H9 (cell line): Measurements from ENCODE around the gene HUWE1. TPM values are rescaled to one million over a fixed set of nuclear protein-coding genes. Genes with fewer than 3 reads are reported as not detected.

Source experiments
- DNase-seq: peaks from one replicate; pipeline ENCODE4 v3.0.0-alpha.2; 2017
- H2AFZ ChIP-seq: one replicate; pipeline ENCODE4 v1.6.1; 2013; ENCODE audit warnings: mild to moderate bottlenecking, low read length, control low read depth, moderate library complexity
- H2AK5ac ChIP-seq: 2 replicates; pipeline ENCODE4 v1.6.1; 2013; ENCODE audit warnings: low read length, control low read depth, mixed read lengths; ENCODE audit not compliant: insufficient read length
- H2BK120ac ChIP-seq: one replicate; pipeline ENCODE4 v1.6.1; 2013; ENCODE audit warnings: low read depth, mild to moderate bottlenecking, low read length, control low read depth, inconsistent platforms; ENCODE audit not compliant: poor library complexity, severe bottlenecking
- H2BK12ac ChIP-seq: 2 replicates; pipeline ENCODE4 v1.6.1; 2013; ENCODE audit warnings: low read length, control low read depth, mixed read lengths, low read depth; ENCODE audit not compliant: insufficient read length
- H2BK15ac ChIP-seq: 2 replicates; pipeline ENCODE4 v1.6.1; 2013; ENCODE audit warnings: low read depth, low read length, control low read depth
- H2BK20ac ChIP-seq: one replicate; pipeline ENCODE4 v1.6.1; 2013; ENCODE audit warnings: low read depth, mild to moderate bottlenecking, low read length, control low read depth, inconsistent platforms; ENCODE audit not compliant: poor library complexity, severe bottlenecking
- H2BK5ac ChIP-seq: 2 replicates; pipeline ENCODE4 v1.6.1; 2013; ENCODE audit warnings: low read length, control low read depth, mixed read lengths; ENCODE audit not compliant: insufficient read length
- H3K14ac ChIP-seq: 2 replicates; pipeline ENCODE4 v1.6.1; 2013; ENCODE audit warnings: low read length, control low read depth; ENCODE audit not compliant: insufficient read depth
- H3K18ac ChIP-seq: 2 replicates; pipeline ENCODE4 v1.6.1; 2013; ENCODE audit warnings: low read depth, mild to moderate bottlenecking, mixed read lengths, low read length, control low read depth; ENCODE audit not compliant: insufficient read length
- H3K23ac ChIP-seq: 2 replicates; pipeline ENCODE4 v1.6.1; 2013; ENCODE audit warnings: low read length, control low read depth, mixed read lengths, low read depth; ENCODE audit not compliant: insufficient read length
- H3K23me2 ChIP-seq: 2 replicates; pipeline ENCODE4 v1.6.1; 2013; ENCODE audit warnings: low read depth, mild to moderate bottlenecking, mixed read lengths, low read length, control low read depth; ENCODE audit not compliant: insufficient read length, poor library complexity, severe bottlenecking
- H3K27ac ChIP-seq: 2 replicates; pipeline ENCODE4 v1.5.1; 2013; ENCODE audit warnings: low read length, control low read depth, mixed read lengths, low read depth; ENCODE audit not compliant: insufficient read length
- H3K27me3 ChIP-seq: 2 replicates; pipeline ENCODE4 v1.6.1; 2013; ENCODE audit warnings: low read length, control low read depth, inconsistent platforms; ENCODE audit not compliant: insufficient read depth
- H3K4ac ChIP-seq: 2 replicates; pipeline ENCODE4 v1.6.1; 2013; ENCODE audit warnings: low read depth, mild to moderate bottlenecking, control low read depth, inconsistent platforms, low read length, moderate library complexity
- H3K4me1 ChIP-seq: 2 replicates; pipeline ENCODE4 v1.6.1; 2013; ENCODE audit warnings: low read length, control low read depth, inconsistent platforms; ENCODE audit not compliant: insufficient read depth
- H3K4me2 ChIP-seq: 2 replicates; pipeline ENCODE4 v1.6.1; 2013; ENCODE audit warnings: low read length, control low read depth, mixed read lengths; ENCODE audit not compliant: insufficient read length, insufficient read depth
- H3K56ac ChIP-seq: 2 replicates; pipeline ENCODE4 v1.6.1; 2013; ENCODE audit warnings: low read depth, mild to moderate bottlenecking, mixed read lengths, low read length, control low read depth; ENCODE audit not compliant: insufficient read length
- H3K79me1 ChIP-seq: 2 replicates; pipeline ENCODE4 v1.6.1; 2013; ENCODE audit warnings: low read depth, mild to moderate bottlenecking, moderate library complexity, low read length, control low read depth, inconsistent platforms; ENCODE audit not compliant: insufficient read depth, poor library complexity, severe bottlenecking
- H3K79me2 ChIP-seq: 2 replicates; pipeline ENCODE4 v1.6.1; 2013; ENCODE audit warnings: low read length, control low read depth, inconsistent platforms; ENCODE audit not compliant: insufficient read depth
- H3K9ac ChIP-seq: 2 replicates; pipeline ENCODE4 v1.6.1; 2013; ENCODE audit warnings: low read length, control low read depth, mixed read lengths; ENCODE audit not compliant: insufficient read length; ENCODE audit errors: extremely low read depth
- H3K9me3 ChIP-seq: one replicate; pipeline ENCODE4 v1.6.1; 2013; ENCODE audit warnings: low read depth, low read length, inconsistent platforms; ENCODE audit not compliant: control insufficient read depth
- H3T11ph ChIP-seq: one replicate; pipeline ENCODE4 v1.6.1; 2013; ENCODE audit warnings: mild to moderate bottlenecking, low read length, control low read depth, inconsistent platforms
- H4K20me1 ChIP-seq: one replicate; pipeline ENCODE4 v1.6.1; 2013; ENCODE audit not compliant: control insufficient read depth, insufficient read length, insufficient read depth
- H4K5ac ChIP-seq: 2 replicates; pipeline ENCODE4 v1.6.1; 2013; ENCODE audit warnings: low read depth, mild to moderate bottlenecking, mixed read lengths, low read length, control low read depth; ENCODE audit not compliant: insufficient read length
- H4K8ac ChIP-seq: replicated peaks from 2 replicates; pipeline ENCODE4 v1.6.1; 2013; ENCODE audit warnings: low read length, control low read depth, mixed read lengths, low read depth; ENCODE audit not compliant: insufficient read length
- H4K91ac ChIP-seq: 2 replicates; pipeline ENCODE4 v1.6.1; 2013; ENCODE audit warnings: low read depth, mild to moderate bottlenecking, moderate library complexity, mixed read lengths, low read length, control low read depth; ENCODE audit not compliant: insufficient read length
- H3K27ac Mint-ChIP-seq, 3 experiments: 2 replicates in 2 of 3; 3 replicates in 1 of 3; pipeline ENCODE4 v1.8.0; 2020 to 2021; ENCODE audit warnings: mixed read lengths in 3 of 3, mild to moderate bottlenecking in 1 of 3, moderate library complexity in 1 of 3
- H3K27me3 Mint-ChIP-seq: 2 replicates; pipeline ENCODE4 v1.8.0; 2021; ENCODE audit warnings: low read depth, mild to moderate bottlenecking, moderate library complexity, mixed read lengths
- H3K36me3 Mint-ChIP-seq, 3 experiments: 2 replicates in 2 of 3; 3 replicates in 1 of 3; pipeline ENCODE4 v1.8.0; 2020 to 2021; ENCODE audit warnings: low read depth in 3 of 3, mixed read lengths in 3 of 3; ENCODE audit not compliant: insufficient read depth in 1 of 3
- H3K4me1 Mint-ChIP-seq, 2 experiments: 2 replicates each; pipeline ENCODE4 v1.8.0; 2020; ENCODE audit warnings: mixed read lengths in 2 of 2
- H3K4me3 Mint-ChIP-seq, 2 experiments: 2 replicates in 1 of 2; 3 replicates in 1 of 2; pipeline ENCODE4 v1.8.0; 2020 to 2021; ENCODE audit warnings: mild to moderate bottlenecking in 2 of 2, mixed read lengths in 2 of 2, moderate library complexity in 1 of 2
- H3K9me3 Mint-ChIP-seq, 2 experiments: 2 replicates in 1 of 2; 3 replicates in 1 of 2; pipeline ENCODE4 v1.8.0; 2020; ENCODE audit warnings: mild to moderate bottlenecking in 2 of 2, mixed read lengths in 2 of 2, moderate library complexity in 1 of 2
- WGBS: extraction: QIAGEN DNeasy Blood & Tissue Kit; methylation state at CpG from one replicate; pipeline ENCODE4 v1.1.7; 2013; ENCODE audit warnings: missing lambda C conversion rate, low lambda C conversion rate, mixed read lengths; ENCODE audit not compliant: insufficient read length; ENCODE audit errors: extremely low coverage; 5-methylcytosine and 5-hydroxymethylcytosine counted together
- total RNA-seq: library from RNA; stranded (reverse); gene quantifications from 2 replicates; pipeline ENCODE4 v1.2.1, GENCODE V29; 2021
- TF ChIP-seq, protein P1 (sequence below): fragments of 200-600 bp; sonication (generic); conservative IDR thresholded peaks from 3 replicates; pipeline ENCODE4 v1.8.0; 2021; ENCODE audit warnings: antibody characterized with exemption, mild to moderate bottlenecking

HUWE1 gene
- total RNA-seq, 1 experiment from 2014 or later: 230 TPM

DNA sequence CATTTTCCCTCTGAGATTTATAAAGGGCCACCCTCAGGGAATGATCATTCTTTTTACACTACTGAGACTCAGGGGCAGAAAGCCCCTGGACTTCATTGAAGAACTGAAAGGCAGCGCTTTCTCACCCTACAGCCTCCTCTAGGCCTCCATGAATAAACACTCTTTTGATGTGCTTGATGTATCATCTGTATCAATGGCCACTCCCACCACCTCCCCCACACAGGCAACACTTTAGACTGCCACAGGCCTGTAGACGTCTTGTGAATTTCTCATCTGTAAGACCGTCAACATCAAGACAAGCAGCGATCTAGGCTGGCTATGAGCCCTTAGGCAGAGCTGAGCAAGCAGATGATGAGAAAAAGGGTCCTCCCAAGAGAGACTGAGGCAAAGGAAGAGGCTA is 123.2 kb downstream of the HUWE1 start:
- Histone ChIP-seq H2BK12ac (no peak overlapping the region), H3T11ph (no peak overlapping the region), H3K23me2 (no peaks in the 10 kb centered on the region), H2AK5ac (no peak overlapping the region), H4K5ac (no peak overlapping the region), H3K9ac (no peak overlapping the region), H2AFZ (no peak overlapping the region), H3K27ac (no peak overlapping the region), H3K14ac (no peak overlapping the region), H3K4me2 (no peak overlapping the region), H4K20me1 (no peaks in the 10 kb centered on the region), H3K23ac (no peak overlapping the region), H3K79me1 (no peaks in the 10 kb centered on the region), H3K27me3 (no peaks in the 10 kb centered on the region), H2BK15ac (no peak overlapping the region), H3K4ac (no peak overlapping the region), H2BK5ac (no peak overlapping the region), H3K18ac (no peak overlapping the region), H3K4me1 (no peaks in the 10 kb centered on the region), H2BK120ac (no peak overlapping the region), H3K56ac (no peak overlapping the region), H2BK20ac (no peak overlapping the region), H3K79me2 (no peaks in the 10 kb centered on the region; the same call in 1 of the 2 replicates), H3K9me3 (peaks cover 65% of the 10 kb centered on the region), H4K8ac (no peak overlapping the region), H4K91ac (no peak overlapping the region)
- no CpG with 5 or more reads among the region's 4 CpGs for WGBS
- H3K27ac Mint-ChIP-seq: no peak overlapping the region
- H3K4me1 Mint-ChIP-seq: no peaks in the 10 kb centered on the region
- peaks cover 2% of the 10 kb centered on the region; the same call in 1 of the 2 replicates for H3K27me3 Mint-ChIP-seq
- H3K4me3 Mint-ChIP-seq: no peak overlapping the region
- DNase-seq: no peak
- TF ChIP-seq, protein P1, sequence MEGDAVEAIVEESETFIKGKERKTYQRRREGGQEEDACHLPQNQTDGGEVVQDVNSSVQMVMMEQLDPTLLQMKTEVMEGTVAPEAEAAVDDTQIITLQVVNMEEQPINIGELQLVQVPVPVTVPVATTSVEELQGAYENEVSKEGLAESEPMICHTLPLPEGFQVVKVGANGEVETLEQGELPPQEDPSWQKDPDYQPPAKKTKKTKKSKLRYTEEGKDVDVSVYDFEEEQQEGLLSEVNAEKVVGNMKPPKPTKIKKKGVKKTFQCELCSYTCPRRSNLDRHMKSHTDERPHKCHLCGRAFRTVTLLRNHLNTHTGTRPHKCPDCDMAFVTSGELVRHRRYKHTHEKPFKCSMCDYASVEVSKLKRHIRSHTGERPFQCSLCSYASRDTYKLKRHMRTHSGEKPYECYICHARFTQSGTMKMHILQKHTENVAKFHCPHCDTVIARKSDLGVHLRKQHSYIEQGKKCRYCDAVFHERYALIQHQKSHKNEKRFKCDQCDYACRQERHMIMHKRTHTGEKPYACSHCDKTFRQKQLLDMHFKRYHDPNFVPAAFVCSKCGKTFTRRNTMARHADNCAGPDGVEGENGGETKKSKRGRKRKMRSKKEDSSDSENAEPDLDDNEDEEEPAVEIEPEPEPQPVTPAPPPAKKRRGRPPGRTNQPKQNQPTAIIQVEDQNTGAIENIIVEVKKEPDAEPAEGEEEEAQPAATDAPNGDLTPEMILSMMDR: no peak
- H3K36me3 Mint-ChIP-seq: peaks cover 70 to 97% (median 90%) of the 10 kb centered on the region in 3 experiments
- H3K9me3 Mint-ChIP-seq: peaks cover 68 to 75% of the 10 kb centered on the region in 2 experiments
